Left hindlimb (tissue), 1 donor: ENCODE results near the gene TIMM10.

ENCODE experiments used
- DNase-seq: peaks from one replicate; pipeline ENCODE4 v3.0.0-alpha.2; 2018

TIMM10 gene, protein sequence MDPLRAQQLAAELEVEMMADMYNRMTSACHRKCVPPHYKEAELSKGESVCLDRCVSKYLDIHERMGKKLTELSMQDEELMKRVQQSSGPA

DNA sequence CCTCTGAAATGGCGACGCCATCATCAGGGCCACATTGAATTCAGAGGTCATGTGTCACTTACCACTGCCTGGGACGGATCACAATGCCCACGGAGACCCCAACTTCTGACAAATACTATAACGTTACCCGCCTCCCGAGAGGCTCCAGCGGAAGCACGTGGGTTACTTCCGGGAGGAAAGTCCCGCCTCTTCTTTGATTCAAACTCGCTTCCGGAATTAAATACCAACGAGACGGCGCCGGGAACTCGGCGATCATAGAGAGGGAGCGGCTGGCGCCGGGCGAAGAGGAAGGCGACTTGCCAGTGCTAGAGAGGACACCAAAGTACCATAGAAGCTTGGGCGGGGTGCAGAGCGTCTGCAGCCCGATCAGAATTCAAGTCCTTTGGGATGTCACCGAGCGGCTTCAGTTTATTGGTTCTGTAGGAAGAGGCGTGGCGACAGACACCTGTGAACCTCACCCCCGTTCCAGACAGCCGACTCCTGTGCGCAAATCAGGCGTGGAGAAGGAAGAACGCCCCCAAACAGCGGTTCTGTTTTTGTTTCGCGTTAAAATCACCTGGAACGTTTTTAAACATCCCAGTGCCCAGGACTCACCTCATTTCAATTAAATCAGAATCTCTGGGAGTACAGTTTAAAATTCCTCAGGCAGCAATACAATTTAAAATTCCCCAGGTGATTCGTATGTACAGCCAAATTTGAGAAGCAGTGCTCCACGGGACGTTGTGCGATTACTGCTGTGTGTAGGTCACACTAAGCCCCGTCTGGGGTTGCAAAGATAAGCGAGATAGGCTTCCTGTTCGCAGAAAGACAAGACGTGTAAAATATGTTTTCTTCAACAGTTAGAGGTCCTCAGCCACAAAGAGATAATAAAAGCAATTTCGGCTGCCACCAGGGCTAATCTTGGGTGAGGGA, at the start of gene TIMM10:
TSS of gene TIMM10 (minus strand) at position 159 of the 912 bp plus-strand sequence. CDS start 565 bp downstream, outside the sequence.
- DNase-seq, result peak; percentile 96

DNA sequence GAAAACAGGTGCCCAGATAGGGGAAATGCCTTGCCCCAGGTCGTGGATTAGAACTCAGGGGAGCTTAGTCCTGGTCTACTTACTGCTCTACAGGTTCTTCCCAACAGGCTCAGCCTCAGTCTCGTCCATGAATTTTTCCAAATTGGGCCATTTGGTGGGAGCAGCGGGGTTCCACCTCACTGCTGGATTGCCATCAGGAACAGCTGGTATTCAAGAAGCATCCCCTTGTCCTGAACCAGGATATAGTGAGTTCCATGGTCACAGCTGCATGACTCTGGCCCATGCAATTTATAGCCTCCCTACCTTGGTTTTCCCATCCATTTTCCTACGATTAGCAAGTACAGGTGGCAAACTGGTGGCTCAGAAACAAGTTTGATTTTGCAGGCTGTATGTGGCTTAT, 43.5 kb upstream of the TIMM10 start:
- no peak for DNase-seq

DNA sequence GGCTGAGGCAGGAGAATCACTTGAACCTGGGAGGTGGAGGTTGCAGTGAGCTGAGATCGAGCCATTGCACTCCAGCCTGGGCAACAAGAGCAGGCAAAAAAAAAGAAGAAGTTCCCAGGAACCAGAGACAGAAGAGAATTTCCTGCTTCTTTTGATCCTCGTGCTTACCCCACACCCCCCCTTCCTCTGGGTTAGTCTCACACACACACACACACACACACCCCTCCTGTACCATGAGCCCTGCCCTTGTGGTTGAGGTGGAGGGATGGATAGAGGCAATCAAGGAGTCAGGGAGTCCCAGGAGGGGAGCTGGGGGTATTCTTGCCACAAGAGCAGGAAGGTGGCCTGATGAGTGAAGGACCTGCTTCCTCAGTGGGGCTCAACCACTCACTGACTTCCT, 41.1 kb upstream of the TIMM10 start:
- no peak for DNase-seq

DNA sequence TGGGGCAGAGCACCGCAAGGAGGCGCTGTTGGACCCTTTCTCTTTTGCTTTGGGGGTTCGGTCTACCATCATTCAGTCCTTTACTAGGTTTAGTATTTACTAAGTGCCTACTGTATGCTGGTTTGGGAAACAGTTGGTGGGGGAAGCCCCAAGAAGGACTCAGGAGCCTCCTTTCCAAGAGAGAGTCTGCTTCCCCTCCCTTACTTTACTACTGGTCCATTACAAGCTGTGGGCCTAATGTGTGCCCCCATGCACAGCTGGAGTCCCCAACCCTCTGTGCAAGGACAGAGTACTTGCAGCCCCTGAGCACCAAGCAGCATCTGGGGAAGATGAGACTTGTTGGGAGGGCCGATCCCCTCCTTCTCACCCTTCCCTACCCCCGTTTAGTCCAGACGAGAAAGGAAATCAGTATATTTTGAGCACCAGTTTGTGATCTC, 37.8 kb upstream of the TIMM10 start:
- peak; percentile 85 for DNase-seq

DNA sequence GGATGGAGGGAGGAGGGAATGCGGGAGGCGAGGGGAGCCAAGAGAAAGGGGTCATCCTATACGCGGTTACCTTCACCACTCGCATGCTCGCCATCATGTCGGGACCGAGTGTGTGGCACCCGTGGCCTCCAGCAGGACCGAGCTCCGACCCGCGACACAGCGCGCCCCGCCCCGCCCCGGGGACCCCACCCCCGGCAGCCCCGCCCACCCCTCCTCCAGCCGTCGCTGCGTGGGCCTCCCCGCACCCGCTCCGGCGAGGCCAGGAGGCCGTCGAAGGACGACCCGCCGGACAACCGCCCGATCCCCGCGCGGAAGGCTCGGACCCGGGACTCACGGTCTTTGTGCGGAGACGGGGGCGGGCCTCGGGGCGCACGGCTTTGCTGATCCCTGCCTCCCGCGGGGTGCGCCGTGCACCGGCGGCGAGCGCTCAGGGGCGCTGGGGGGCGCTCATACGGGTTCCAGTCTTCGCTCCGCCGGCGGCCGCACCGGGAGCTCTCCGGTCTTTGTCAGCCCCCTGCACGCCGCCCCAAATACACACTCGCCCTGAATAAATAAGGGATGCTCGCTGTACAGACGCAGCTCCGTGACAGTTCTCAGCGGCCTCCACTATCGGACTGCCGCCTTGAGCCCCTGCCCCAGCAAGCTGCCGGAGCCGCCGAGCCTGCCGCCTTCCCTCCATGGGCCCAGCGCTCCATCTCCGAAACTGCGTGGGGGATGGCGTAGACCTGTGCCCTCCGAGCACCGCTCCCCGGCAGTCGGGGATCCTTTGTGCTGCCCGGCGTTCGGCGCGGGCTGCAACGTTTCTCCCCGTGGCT, 37.2 kb upstream of the TIMM10 start, which contains the start of gene UBE2L6:
TSS of gene UBE2L6 (minus strand) at position 158 of the 815 bp plus-strand sequence. CDS start at position 97, 61 bp downstream.
- peak; percentile 68 for DNase-seq

DNA sequence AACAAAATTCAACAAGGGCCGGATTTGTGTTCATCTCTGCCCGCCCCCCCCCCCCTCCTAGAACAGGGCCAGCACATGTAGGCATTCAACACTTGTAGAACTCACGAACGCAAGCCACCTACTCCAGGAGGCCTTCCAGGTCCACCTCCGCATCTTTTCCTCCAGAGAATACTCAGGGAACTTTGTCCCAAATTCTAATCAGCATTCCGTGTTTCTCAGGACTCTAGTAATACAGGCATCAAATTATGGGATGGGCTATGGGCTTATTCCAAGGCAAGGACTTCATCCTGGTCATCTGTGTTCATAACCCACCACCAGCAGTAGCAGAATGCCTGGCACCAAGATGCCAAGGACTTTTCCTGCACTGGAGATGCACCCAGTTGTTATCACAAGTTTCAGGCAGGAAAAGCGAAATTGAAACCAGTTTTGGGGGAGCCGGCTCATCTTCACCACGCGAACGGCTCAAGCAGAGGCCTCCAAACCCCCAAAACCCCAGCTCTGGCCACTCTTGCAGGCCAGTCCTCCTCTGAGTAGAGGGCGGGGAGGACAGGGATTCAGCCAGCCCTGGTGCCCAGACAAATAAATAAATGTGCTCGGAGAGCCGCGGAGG, 36.5 kb upstream of the TIMM10 start:
- DNase-seq, result no peak

DNA sequence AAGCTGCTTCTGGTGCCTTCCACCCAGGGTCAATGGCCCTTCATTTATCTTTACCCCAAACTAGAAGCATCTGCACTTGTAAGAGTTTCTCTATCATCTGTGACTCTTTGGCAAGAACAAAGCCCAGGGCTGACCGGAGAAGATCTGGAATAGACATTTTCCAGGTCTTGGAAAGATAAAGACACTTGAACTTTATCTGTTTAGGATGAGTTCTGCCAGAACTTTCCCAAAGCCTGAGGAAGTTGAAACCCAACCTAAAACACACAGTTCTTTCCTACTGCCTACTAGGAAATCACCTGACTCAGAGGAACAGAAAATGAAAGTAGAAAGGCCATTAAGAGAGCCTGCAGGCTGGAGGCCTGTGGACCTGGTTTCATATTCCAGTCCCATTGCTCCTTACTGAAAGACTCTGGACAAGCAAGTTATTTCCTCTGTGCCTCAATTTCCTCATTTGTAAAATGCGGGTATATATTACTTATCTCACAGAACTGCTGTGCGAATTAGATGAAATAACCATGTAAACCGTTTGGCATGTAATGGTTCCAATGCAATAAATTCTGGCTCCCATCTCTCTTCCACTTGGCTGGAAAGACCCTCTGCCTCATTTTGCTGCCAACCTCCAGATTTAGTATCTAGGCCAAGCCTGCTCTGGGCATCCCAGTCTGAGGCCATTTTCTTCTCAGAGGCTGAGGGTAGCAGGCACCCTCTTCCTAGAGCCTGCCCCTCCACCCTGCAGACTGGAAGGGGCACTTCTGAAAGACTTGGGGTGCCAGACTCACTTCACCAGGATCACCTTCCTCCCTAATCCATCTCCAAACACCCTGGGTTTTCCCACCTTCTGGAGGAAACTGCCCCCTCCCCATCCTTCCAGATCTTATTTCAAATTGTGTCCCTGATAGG, 35.7 kb upstream of the TIMM10 start:
- DNase-seq, result no peak

DNA sequence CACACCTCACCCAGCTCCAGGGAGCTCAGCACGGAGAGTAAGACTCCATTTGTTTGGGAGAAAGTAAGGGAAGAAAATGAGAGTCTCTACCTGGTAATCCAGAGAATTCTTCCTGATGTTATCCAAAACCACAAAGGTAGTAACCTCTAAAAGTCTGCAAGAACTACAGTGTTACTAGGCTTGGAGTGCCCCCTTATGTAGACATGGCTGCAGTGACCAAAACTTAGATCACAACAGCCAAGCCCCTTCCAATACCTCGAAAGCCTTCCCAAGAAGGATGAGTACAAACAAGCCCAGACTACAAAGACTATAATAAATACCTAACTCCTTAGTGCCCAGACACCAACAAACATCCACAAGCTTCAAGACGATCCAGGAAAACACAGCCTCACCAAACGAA, 32.0 kb upstream of the TIMM10 start:
- no peak for DNase-seq

DNA sequence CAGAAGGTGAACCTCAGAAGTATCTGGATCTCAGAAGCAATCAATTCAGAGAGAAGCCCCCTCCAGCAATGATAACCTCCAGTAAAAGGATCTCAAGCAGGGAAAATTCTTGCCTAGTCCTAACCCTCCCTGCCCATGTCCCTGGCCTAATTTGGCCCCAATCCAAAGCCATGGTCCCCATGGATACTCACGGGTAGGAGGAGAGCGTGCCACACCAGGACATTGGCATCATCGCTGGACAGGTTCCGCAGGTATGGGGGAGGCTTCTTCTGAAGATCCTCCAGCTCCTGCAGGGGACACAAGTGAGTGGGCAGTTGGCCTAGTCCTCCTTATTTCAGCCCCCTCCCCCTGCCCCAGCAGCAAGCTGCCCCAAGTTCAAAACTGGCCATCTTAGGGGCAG, 29.6 kb upstream of the TIMM10 start:
- DNase-seq, result no peak

DNA sequence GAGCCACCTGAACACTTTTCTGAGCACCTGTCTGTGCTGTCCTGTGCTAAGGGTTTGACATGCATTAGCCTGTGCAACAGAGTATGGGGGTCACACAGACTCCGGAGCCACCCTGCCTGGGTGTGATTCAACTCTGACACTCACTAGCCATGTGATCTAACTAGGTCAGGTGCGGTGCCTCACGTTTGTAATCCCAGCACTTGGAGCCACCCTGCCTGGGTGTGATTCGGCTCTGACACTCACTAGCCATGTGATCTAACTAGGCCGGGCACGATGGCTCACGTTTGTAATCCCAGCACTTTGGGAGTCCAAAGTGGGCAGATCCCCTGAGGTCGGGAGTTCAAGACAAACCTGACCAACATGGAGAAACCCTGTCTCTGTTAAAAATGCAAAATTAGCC, 25.5 kb upstream of the TIMM10 start:
- DNase-seq, result no peak

DNA sequence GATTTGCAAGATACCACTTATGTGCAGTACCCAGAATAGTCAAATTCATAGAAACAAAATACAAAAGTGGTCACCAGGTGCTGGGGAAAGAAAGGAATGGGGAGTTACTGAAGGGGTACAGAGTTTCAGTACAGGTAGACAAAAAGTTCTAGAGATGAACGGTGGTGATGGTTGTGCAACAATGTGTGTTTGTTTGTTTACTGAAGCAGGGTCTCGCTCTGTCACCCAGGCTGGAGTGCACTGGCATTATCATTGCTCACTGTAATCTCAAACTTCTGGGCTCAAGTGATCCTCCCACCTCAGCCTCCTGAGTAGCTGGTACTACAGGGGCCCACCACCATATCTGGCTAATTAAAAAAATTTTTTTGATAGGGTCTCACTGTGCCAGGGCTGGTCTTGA, 24.8 kb upstream of the TIMM10 start:
- no peak for DNase-seq

DNA sequence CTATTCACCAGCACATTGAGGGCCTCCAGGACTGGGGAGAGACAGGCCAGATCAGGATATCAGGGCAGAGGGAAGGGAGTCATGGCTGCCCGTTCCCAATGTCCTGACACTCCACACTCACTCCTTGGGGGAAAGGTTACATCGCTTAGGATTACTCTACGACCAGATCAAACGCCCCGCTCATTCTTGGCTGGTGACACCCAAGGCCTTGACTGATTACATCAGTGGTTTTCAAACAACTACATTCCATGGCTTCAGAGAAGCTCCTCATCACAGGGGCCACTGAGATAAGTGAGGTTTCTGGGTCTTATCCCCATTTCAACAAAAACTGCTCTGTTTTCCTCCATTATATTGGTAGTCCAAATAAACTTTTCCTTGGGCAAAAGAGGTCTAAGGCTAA, 21.9 kb upstream of the TIMM10 start:
- no peak for DNase-seq

DNA sequence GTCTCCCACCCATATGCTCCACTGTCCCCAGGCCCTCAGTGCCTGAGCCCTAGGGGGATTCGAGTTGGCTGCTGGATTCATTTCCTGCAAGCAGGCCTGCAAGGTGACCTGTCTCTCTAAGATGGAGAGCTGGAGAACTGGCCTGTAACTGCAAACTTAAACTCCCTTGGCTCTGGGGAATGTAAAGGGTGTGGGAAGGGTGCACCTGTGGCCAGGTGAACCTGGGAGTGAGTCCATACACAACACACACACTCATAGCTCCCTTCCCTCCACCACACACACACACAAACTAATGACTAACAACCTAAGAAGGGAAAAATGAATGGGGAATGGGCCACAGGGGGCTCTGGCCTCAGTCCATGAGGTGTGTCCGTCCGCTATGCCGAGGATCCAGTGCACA, 21.4 kb upstream of the TIMM10 start:
- no peak for DNase-seq

DNA sequence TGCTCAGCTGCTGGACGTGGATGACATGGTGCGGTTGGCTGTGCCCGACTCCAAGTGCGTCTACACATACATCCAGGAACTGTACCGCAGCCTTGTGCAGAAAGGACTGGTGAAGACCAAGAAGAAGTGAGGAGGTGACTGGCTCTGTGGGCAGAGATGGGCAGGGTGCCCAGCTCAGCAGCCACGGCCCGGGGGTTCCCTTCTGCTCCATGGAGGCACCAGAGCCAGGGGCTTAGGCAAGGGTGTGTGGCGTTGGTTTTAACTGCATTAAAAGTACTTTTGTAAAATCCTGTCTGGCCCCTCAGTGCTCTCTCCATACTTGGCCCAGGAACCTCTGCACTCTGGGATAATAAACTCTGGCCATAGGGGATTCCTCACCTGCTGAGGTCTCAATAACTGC, 19.4 kb upstream of the TIMM10 start:
- no peak for DNase-seq

DNA sequence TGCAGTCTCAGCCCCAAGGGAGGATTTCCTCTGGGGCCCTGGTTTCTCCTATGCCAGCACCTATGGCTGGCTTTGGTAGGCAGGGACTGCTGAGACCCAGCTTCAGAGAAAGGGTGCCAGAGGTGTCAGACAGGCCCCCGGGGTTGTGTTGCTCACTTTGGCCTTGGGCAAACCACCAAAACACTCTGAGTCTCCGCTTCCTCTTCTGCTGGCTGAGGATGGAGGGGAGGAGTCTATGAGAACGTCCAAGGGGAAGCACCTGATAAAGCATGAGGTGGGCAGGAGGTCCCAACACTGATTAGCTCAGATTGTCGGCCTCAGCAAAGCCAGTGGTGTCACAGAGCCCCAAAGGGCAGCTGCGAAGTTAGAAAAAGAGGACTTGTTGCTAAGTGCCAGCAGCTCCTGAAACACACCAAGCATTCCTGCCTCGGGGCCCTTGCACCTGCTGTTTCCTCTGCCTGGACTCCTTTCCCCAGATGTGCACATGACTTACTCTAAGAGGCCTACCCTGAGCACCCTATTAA, 17.4 kb upstream of the TIMM10 start:
- no peak for DNase-seq

DNA sequence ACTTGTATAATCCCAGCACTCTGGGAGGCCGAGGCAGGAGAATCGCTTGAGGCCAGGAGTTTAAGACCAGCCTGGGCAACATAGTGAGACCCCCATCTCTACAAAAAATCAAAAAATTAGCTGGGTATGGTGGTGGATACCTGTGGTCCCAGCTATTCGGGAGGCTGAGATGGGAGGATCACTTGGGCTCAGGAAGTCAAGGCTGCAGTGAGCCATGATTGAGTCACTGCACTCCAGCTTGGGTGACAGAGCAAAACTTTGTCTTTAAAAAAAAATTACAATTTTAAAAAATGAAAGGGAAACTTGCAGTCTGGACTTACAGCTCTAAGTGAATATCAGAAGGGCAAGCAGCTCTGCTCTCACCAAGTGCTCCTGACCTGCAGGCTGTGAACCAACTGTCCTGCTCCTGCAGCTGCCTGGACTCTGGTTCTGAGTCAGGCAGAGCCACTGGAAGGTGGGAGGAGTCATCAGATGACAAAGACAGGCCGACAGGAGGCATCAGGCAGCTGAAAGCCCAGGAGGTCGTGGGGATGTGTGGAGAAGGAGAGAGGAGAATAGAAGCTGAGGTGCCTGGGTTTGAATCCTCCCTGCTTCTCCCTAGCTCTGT, 16.4 kb upstream of the TIMM10 start:
- no peak for DNase-seq

DNA sequence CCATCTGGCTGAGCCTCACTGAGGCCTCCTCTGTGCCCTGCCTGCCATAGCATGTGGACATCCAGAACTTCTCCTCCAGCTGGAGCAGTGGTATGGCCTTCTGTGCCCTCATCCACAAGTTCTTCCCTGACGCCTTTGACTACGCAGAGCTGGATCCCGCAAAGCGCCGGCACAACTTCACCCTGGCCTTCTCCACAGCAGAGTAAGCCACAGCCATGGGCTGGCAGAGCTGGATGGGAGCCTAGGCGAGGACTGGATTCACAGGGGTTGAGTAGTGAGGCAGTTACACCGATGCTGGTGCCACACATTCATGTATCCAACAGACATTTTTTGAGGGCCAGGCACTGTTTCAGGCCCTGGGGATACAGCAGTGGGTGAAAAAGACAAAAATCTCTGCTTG, 15.9 kb upstream of the TIMM10 start:
- DNase-seq, result no peak

DNA sequence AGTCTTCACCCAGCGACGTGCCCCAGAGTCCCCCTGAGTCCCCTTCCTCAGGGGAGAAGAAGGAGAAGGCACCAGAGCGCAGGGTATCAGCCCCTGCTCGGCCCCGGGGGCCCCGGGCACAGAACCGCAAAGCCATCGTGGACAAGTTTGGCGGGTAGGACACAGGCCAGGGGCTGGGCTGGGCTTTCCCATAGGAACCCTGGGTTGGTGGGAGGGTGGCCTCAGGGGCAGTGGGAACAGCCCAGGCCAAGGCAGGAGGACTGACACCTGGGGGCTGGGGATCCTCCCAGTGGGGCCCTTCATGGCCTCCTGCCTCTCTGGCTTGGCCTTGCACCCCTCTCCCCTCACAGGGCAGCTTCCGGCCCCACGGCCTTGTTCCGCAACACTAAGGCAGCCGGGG, 15.3 kb upstream of the TIMM10 start:
- no peak for DNase-seq

DNA sequence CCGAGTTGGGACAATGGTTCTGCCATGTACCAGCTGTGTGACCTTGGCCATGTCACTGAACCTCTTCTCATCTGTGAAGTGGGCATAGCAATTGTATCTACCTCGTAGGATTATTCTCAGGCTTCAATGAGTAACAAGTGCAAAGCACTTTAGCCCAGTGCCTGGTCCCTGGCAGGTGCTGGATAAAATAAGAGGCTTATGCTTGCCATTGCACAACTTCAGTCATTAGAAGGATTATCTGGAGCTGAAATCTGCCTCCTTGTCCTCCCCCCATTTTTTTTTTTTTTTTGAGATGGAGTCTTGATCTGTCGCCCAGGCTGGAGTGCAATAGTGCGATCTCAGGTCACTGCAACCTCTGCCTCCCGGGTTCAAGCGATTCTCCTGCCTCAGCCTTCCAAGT, 14.0 kb upstream of the TIMM10 start:
- DNase-seq, result no peak

DNA sequence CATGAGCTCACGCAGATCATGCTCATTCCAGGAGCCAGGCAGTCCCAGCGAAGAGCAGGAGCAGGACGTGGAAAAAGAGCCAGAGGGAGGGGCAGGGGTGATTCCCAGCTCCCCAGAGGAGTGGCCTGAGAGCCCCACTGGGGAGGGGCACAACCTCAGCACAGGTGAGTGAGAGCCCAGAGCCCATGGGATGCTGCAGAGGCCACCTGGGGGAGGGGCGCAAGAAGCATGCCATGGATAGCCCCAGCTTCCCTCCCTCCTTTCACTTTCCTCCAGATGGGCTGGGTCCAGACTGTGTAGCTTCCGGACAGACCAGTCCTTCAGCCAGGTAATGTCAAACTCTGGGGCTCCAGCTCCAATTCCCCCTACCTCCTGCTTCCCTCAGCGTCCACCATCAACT, 13.0 kb upstream of the TIMM10 start:
- no peak for DNase-seq

DNA sequence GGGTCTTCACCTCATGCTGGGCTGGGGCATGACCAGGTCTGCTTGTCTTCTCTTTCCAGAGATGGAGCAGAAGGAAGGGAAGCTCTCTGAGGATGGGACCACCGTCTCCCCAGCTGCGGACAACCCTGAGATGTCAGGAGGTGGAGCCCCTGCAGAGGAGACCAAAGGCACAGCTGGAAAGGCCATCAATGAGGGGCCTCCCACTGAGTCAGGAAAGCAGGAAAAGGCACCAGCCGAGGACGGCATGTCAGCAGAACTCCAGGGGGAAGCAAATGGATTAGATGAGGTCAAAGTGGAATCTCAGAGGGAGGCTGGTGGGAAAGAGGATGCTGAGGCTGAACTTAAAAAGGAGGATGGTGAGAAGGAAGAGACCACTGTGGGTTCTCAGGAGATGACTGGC, 12.0 kb upstream of the TIMM10 start:
- no peak for DNase-seq
